HG03025 (cell line): Measurements from ENCODE around the gene TAMALIN.
A peak's percentile ranks its signal among the peaks of the same experiment; 100 is the strongest.

Source experiments
- ATAC-seq: cut with Tn5 transposase; IDR thresholded peaks from one replicate; pipeline ENCODE4 v1.9.1; 2021; ENCODE audit warnings: mild to moderate bottlenecking, moderate library complexity; ENCODE audit not compliant: unreplicated experiment, low FRiP score

TAMALIN gene

GRCh38 chr12:52010692-52011601 is 4.2 kb downstream of the TAMALIN start:
- ATAC-seq, result no peak

DNA sequence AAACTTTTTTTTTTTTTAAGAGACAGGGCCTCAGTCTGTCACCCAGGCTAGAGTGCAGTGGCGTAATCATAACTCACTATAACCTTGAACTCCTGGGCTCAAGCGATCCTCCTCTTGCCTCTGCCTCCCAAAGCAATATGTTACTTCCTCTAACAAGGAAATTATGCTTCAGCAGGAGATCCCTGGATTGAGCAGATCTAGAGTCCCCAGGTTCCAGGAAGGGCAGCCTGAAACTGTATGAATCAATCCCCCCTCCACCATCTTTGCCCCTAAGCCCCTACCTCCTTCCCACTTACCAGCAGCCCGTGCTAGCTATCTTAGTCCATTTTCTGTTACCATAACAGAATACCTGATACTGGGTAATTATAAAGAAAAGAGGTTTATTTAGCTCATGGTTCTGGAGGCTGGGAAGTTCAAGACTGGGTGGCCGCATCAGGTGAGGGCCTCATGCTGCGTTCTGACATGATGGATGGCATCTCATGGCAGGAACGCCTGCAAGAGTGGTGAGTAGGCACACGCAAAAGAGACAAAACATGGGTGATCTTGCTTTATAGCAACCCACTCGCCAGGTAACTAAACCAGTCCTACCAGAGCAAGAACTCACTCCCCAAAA is 5.0 kb downstream of the TAMALIN start:
- no peak for ATAC-seq

DNA sequence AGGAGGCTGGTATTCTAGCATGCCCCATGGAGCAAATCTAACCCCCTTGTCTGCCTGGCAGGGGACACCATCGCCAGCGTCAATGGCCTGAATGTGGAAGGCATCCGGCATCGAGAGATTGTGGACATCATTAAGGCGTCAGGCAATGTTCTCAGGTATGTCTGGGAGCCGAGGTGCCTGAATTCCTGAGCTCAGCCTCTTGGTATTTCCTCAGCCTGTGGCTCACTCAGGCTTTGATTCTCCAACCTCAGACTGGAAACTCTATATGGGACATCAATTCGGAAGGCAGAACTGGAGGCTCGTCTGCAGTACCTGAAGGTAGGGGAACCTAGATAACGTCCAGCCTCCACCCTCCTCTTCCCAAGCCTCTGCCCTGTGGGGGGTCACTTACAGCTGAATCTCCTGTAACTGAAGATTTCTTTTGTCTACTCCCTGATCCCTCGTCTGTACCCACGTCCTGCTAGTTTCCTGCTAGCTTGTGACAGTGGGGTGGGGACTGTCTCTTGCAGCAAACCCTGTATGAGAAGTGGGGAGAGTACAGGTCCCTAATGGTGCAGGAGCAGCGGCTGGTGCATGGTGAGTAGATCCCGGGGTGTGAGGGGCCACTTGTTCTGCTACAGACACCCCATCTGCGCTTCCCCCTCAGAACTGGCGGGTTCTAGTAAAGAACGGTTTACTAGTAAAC is 7.0 kb downstream of the TAMALIN start:
- no peak for ATAC-seq

GRCh38 chr12:52014567-52015530 is 8.1 kb downstream of the TAMALIN start:
- no peak for ATAC-seq

DNA sequence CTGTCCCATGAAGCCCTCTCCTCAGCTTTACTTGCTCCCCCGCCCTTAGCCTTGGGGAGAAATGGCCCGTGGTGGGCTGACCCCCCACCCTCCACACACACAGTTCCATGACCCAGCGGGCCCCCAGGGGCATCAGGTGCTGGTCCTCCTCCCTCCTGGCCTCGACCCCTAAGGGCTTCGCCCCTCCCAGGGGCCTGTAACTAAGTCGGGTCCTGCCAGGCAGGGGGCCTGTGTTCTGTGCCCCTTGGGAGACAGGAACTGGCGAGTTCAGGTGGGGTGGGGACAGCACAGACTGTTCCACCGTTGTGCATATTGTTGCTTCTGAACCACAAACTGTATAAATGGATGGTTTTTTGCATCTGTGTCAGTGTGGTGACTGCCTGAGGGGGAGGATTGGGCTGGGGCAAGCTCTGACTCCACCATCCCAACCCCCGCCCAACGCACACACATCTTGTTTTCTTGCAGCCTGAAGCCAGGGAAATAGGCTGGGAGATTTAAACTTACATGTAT is 8.8 kb downstream of the TAMALIN start:
- ATAC-seq, result no peak

- no peak for ATAC-seq
Measured at GRCh38 chr12:52018433-52019112, 11.8 kb downstream of the TAMALIN start.

- ATAC-seq, result no peak
Measured at GRCh38 chr12:52019113-52019770, 12.5 kb downstream of the TAMALIN start.

DNA sequence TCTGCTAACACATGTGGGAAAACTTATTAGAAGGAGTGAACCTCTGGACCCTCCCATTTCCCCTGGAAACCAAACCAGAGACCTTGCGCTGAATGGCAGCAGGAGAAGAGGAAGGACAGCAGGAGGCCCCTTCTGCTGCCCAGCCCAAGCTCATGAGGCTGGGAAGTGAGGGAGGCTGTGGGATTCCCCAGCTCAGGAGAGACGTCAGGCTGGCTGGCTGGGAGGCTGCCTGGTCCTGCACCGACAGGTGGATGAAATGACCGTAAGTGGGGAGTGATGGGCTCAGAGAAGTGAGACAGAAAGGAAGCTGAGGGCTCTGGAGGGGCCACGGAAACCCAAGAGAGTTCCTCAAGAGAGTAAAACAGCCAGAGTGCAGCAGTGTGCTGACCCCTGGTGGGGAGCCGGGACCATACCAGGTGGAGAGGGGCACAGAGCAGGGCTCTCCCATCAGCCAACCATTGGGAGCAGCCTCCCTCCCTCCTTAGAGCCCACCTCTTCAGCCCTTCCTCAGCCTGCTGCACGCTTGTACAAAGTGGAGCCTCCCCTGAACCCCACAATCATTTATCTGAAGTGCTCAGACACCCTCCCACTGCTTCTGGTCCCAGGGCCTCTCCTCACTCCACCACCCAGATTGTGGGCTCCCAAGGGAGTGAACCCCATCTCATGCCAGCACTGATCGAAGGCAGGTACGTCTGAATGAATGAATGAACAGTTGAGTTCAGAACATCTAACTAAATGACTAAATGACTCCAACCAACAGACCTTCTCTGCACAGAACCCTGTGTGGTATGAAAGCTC is 14.0 kb downstream of the TAMALIN start:
- ATAC-seq, result no peak

- no peak for ATAC-seq
Measured at GRCh38 chr12:52022841-52023181, 16.1 kb downstream of the TAMALIN start.

GRCh38 chr12:52023182-52023975 is 16.6 kb downstream of the TAMALIN start:
- ATAC-seq, result peak; percentile 60

DNA sequence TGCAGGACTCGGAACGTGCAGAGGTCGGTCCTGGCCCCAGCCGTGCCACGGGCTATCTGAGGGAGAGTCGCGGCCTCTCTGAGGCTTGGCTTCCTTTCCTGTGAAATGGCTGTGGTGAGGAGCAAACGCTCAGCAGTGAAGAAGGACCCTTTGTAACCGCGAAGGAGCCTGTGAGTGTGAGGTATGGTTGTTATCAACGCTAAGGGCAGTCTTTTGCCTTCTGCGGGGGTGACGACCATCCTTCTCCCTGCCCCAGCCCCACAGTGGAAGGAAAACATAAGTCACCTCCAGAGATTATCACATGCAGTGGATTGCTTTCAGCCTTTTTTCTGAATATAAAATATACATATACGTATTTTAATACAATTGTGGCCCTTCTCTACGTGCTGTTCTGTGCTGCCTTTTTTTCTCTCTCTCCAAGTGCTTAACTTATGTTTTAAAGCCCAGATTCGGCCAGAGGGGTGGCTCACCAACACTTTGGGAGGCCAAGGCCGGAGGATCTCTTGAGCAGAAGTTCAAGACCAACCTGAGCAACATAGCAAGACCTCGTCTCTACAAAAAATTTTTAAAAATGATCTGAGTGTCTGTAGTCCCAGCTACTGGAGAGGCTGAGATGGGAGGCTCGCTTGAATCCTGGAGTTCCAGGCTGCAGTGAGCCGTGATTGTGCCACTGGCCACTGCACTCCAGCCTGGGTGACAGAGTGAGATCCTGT is 17.4 kb downstream of the TAMALIN start:
- ATAC-seq, result no peak

GRCh38 chr12:52024845-52025230 is 18.1 kb downstream of the TAMALIN start:
- ATAC-seq, result no peak

GRCh38 chr12:52026263-52026662 is 19.5 kb downstream of the TAMALIN start:
- ATAC-seq, result no peak

DNA sequence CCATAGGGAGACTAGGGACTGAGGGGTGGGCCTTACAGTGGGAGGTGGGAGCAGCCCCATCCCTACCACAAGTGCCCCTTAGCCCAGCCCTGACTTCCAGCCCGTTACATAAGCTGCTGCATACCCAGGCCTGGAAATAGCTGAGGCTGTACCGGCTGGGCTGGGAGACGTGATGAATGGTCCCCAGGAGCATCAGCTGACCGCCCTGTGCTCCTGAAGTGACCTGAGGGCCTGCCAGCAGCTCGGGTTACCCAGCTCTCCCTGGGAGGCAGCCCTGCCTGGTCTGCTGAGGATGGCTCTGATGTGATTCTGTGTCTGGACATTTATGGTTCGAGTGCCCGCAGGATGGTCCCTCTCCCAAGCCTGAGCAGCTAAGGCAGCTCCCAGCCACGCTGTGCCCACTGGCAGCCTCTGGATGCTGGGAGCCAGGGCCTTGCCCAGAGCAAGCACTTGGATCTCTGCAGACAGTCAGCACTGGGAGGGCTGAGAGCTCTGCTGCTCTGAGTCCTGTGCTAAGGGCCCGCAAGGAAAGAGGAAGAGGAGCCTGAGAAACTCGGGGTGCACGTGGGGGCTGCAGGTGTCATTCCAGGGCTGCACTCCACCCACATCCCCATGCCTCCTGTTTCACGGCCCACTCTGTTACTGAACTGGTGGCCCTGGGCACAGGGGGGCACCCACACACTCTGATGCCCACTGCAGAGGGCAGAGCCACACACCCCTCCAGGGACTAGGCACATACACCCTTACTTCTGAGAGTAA is 20.5 kb downstream of the TAMALIN start:
- ATAC-seq, result no peak

DNA sequence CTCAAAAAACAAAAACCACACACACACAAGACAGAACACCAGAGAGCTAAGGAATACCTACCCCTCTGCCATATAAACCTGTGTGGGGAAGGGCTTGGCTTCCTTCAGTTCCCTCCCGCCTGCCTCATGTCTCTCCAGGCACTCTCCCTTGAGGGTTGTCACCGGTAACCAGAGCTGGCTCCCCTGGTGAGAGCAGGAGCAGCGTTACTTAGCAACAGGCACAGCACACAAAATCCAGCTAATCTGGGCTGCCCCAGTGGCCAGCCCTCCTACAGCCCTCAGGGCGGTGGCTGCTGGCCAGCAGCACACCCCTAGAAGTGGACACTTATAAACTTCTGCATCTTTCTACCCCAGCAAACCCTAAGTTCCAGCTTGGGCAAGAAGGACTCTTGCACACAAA is 22.9 kb downstream of the TAMALIN start:
- ATAC-seq, result no peak

- ATAC-seq, result no peak
Measured at GRCh38 chr12:52032446-52032803, 25.7 kb downstream of the TAMALIN start.
